ENCODE data around the gene MRPL51. TPM values are rescaled to one million over a fixed set of nuclear protein-coding genes. Genes with fewer than 3 reads are reported as not detected.
A peak's percentile ranks its signal among the peaks of the same experiment; 100 is the strongest.

The MRPL51 gene
- total RNA-seq, 2 donors from 2014 or later, result 132 to 220 TPM

GRCh38 chr12:6533653-6533922 is 40.5 kb upstream of the MRPL51 start:
- intact Hi-C loops (cut with DNase I), result no loop called here
- Histone ChIP-seq H3K27me3 (no peaks in the 10 kb centered on the region), H3K27ac (peak overlapping the region; percentile 99), H3K9me3 (no peaks in the 10 kb centered on the region), H3K4me1 (peaks cover 22% of the 10 kb centered on the region), H3K36me3 (peaks cover 24% of the 10 kb centered on the region), H3K4me3 (peak overlapping the region; percentile 99), H3K9ac (ENCODE audit: low read depth in 2 of 2, low read length in 2 of 2) (peak overlapping the region; percentile 70 to 99)
- TF ChIP-seq CTCF (IDR thresholded peaks at IDR 0.05), result no peak
- DNase-seq, result no peak

DNA sequence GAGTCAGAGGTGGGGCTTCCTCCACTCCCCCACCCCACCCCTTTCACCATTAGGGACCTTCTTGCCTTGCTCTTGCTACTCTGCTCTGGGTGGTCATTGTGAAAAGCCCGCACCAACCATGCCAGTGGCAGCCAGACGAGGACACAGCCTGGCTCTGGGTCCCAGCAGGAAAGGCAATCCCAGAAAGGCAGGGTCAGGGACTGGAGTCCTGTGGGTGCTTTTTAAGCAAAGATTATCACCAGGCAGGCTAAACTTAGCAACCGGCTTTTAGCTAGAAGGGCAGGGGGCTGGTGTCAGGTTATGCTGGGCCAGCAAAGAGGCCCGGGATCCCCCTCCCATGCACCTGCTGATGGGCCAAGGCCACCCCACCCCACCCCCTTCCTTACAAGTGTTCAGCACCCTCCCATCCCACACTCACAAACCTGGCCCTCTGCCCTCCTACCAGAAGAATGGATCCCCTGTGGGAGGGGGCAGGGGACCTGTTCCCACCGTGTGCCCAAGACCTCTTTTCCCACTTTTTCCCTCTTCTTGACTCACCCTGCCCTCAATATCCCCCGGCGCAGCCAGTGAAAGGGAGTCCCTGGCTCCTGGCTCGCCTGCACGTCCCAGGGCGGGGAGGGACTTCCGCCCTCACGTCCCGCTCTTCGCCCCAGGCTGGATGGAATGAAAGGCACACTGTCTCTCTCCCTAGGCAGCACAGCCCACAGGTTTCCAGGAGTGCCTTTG is 40.0 kb upstream of the MRPL51 start:
- no peak for TF ChIP-seq CTCF (IDR thresholded peaks at IDR 0.05)
- peaks cover 22% of the 10 kb centered on the region for H3K4me1 ChIP-seq
- intact Hi-C loops (cut with DNase I), result no loop called here

DNA sequence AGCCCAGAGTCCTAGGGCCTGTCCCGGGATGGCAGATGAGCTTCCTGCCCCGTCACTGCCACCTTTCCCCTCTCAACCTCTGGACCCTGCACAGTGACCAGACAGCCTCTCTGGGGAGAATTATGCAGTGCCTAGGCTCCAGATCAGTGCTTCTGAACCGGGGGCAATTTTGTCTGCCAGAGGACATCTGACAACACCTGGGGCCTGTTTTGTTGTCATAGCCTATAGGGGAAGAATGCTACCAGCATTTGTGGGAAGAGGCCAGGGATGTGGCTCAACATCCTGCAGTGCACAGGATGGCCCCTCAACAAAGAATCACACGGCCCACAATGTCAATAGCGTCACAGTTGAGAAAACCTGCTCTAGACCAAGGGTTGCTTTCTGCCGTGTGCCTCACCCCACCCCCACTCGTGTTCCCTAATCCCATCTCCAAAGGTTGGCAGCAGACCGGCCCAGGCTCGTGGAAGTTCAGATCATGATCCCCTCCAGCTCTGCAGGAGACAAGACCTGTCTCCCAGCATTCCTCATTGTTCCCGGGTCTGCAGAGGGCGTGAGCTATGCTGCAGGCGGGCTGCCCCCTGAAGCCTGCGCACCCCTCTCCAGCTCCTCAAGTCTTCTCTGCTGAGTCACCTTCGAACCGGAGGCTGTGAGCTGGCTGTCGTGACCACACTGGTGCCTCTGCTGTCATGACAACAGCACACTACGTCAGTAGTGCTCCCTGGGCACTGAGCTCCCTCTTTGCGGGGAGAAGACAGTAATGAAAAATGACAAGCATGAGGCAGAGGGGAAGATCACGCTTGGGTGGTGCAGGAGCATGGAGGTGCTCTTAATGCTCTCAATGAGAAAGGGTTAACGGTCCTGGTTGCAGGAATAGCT is 39.2 kb upstream of the MRPL51 start:
- no peak for TF ChIP-seq CTCF (IDR thresholded peaks at IDR 0.05)
- Histone ChIP-seq H3K4me1 (peaks cover 17% of the 10 kb centered on the region), H3K27ac (peak overlapping the region; percentile 99), H3K4me3 (peak overlapping the region; percentile 99), H3K9ac (ENCODE audit: low read depth in 2 of 2, low read length in 2 of 2) (peak overlapping the region; percentile 70 to 99), H3K27me3 (no peaks in the 10 kb centered on the region), H3K36me3 (peaks cover 19% of the 10 kb centered on the region), H3K9me3 (no peaks in the 10 kb centered on the region)
- intact Hi-C loops (cut with DNase I), result no loop called here
- peak; percentile 62 for DNase-seq

More for the DNA sequence above, 40.0 kb upstream of the MRPL51 start:
- Histone ChIP-seq H3K27ac (peak overlapping the region; percentile 99), H3K9me3 (no peaks in the 10 kb centered on the region), H3K4me3 (peak overlapping the region; percentile 99), H3K36me3 (peaks cover 20% of the 10 kb centered on the region), H3K9ac (ENCODE audit: low read depth in 2 of 2, low read length in 2 of 2) (peak overlapping the region; percentile 70 to 99), H3K27me3 (no peaks in the 10 kb centered on the region)
- DNase-seq, result peak; percentile 81

- no peak for DNase-seq
- TF ChIP-seq CTCF (IDR thresholded peaks at IDR 0.05), result no peak
- H3K4me3 ChIP-seq, result no peak overlapping the region
- H3K27me3 ChIP-seq, result no peaks in the 10 kb centered on the region
- intact Hi-C loops (cut with DNase I), result no loop called here
- H3K27ac ChIP-seq, result no peak overlapping the region
- H3K9me3 ChIP-seq, result no peaks in the 10 kb centered on the region
- H3K4me1 ChIP-seq, result peaks cover 6% of the 10 kb centered on the region
- no peak overlapping the region for H3K9ac ChIP-seq (ENCODE audit: low read depth in 2 of 2, low read length in 2 of 2)
- H3K36me3 ChIP-seq, result peaks cover 25% of the 10 kb centered on the region
Measured at GRCh38 chr12:6530576-6531260, 37.7 kb upstream of the MRPL51 start.

DNA sequence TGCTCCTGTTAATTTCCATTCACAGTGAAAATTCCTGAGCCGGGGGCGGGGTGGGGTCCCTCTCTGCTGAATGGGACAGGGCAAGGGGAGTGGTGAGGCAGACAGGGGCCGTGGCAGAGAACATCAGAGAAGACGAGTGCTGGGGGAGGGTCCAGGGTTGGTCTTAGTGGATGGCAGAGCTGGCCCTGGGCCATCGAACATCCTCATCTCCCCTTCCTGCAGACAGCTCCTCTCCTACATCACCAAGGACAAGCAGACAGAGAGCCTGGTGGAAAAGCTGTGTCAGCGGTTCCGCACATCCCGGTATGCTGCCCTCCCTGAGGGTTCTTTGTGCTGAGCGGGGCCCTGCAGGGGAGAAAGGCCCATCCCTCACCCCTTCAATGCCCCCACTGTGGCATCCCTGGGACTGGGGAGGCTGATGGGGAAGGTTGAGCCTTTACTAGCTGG is 36.3 kb upstream of the MRPL51 start:
- Histone ChIP-seq H3K9me3 (no peaks in the 10 kb centered on the region), H3K9ac (ENCODE audit: low read depth in 2 of 2, low read length in 2 of 2) (no peak overlapping the region), H3K36me3 (peaks cover 25% of the 10 kb centered on the region), H3K27ac (no peak overlapping the region), H3K4me3 (no peak overlapping the region), H3K4me1 (peaks cover 6% of the 10 kb centered on the region), H3K27me3 (no peaks in the 10 kb centered on the region)
- TF ChIP-seq CTCF (IDR thresholded peaks at IDR 0.05), result no peak
- no peak for DNase-seq
- intact Hi-C loops (cut with DNase I), result no loop called here

All from colonic mucosa (tissue), 4 donors.